ENCODE data around the gene PSMA6.

GRCh38 chr14:35341454-35341750, 49.2 kb downstream of the PSMA6 start:
- no peak for TF ChIP-seq CHD4 (IDR thresholded peaks at IDR 0.05; ENCODE audit: borderline replicate concordance)
- no peak for TF ChIP-seq HMGXB4 (CRISPR knock-in tag; IDR thresholded peaks at IDR 0.05; ENCODE audit: borderline replicate concordance)
- no peak for TF ChIP-seq POLR2AphosphoS2 (conservative IDR thresholded peaks at IDR 0.05; ENCODE audit: low read length)
- TF ChIP-seq POLR2A (IDR thresholded peaks at IDR 0.05; ENCODE audit: low read length), result no peak
- TF ChIP-seq CTCF (IDR thresholded peaks at IDR 0.05), result no peak
- TF ChIP-seq RNF2 (IDR thresholded peaks at IDR 0.05; ENCODE audit: borderline replicate concordance, low read depth), result no peak

Measured in A549 (cell line).